Measurements from ENCODE around the gene INPP4B. TPM values are rescaled to one million over a fixed set of nuclear protein-coding genes. Genes with fewer than 3 reads are reported as not detected.

Gene INPP4B
- total RNA-seq, 1 experiment from 2014 or later: 14.3 TPM

- no peaks in the 10 kb centered on the region for H3K27me3 ChIP-seq (ENCODE audit: insufficient read depth, low read length)
- DNase-seq (ENCODE audit: low read depth, low spot score): no peak
- CTCF ChIA-PET: no interaction called here
Observed at GRCh38 chr4:142405695-142406498, 440.2 kb downstream of the INPP4B start.

More at GRCh38 chr4:142405695-142406498, 440.2 kb downstream of the INPP4B start:
- Histone ChIP-seq H3K27ac (ENCODE audit: low read depth, low read length) (peak overlapping the region; percentile 88), H3K9me2 (ENCODE audit: insufficient read depth) (no peaks in the 10 kb centered on the region), H3K36me3 (ENCODE audit: control insufficient read depth in 1 of 2, insufficient read depth in 2 of 2, low read length in 2 of 2) (no peaks in the 10 kb centered on the region), H3K9me3 (ENCODE audit: control insufficient read depth in 1 of 2, insufficient read depth in 1 of 2, low read depth in 1 of 2, low read length in 2 of 2) (no peaks in the 10 kb centered on the region), H3K4me1 (ENCODE audit: control insufficient read depth in 1 of 2, insufficient read depth in 2 of 2, low read length in 2 of 2) (peaks cover 66 to 75% of the 10 kb centered on the region in 2 experiments), H3K4me3 (replicated peaks in 1 of 2; ENCODE audit: low read depth in 1 of 2, low read length in 2 of 2) (peak overlapping the region; percentile 61 to 63), H3K79me2 (ENCODE audit: insufficient read depth, low read length) (peaks cover 4% of the 10 kb centered on the region; the same call in 1 of the 2 replicates), H2AFZ (ENCODE audit: low read depth, low read length, poor library complexity, severe bottlenecking) (peak overlapping the region; percentile 59), H3K9ac (ENCODE audit: low read length) (peak overlapping the region; percentile 71), H4K20me1 (ENCODE audit: insufficient read depth) (no peaks in the 10 kb centered on the region), H3K4me2 (ENCODE audit: low read length) (peak overlapping the region; percentile 90)
- ChIA-PET RAD21 (ENCODE audit: low non-redundant PET in 1 of 2, low total read pairs in 2 of 2, uncharacterized antibody in 2 of 2, unreplicated experiment in 2 of 2) (no interaction called here), POLR2A (interaction anchor here (1.0 to 1.3 kb wide), 3 partner anchors 9 to 316 kb away, joined by 3 to 4 read pairs (median 3); no protein-coding TSS in a partner anchor)
- intact Hi-C loops (cut with micrococcal nuclease): loop anchor here (2.0 kb wide), 1 partner anchor 53 kb away; no protein-coding TSS in a partner anchor
- ATAC-seq: peak; percentile 55
- BruUV-seq (replicated peaks): no TSS peak
- TF ChIP-seq ATF3 (IDR thresholded peaks at IDR 0.05) (no peak), ZNF274 (IDR thresholded peaks at IDR 0.05; ENCODE audit: low read depth, low read length) (no peak), POLR2A (IDR thresholded peaks at IDR 0.05; ENCODE audit: borderline replicate concordance, extremely low read depth, insufficient read depth, insufficient read length) (no peak), YY1 (IDR thresholded peaks at IDR 0.05; ENCODE audit: extremely low read depth, insufficient replicate concordance, low read depth, low read length) (no peak), FOSL1 (IDR thresholded peaks at IDR 0.05; ENCODE audit: low read depth) (0 out of 2 replicates have a peak, but pooled peaks have one; percentile 3), ZBTB33 (IDR thresholded peaks at IDR 0.05; ENCODE audit: extremely low read depth, insufficient replicate concordance, low read length) (no peak), TCF7L2 (IDR thresholded peaks at IDR 0.05; ENCODE audit: borderline replicate concordance, extremely low read depth, insufficient read depth, insufficient read length) (no peak), JUND (IDR thresholded peaks at IDR 0.05) (no peak; the same call in 1 of the 2 replicates), MAX (IDR thresholded peaks at IDR 0.05) (no peak), RAD21 (IDR thresholded peaks at IDR 0.05; ENCODE audit: low read depth) (no peak), SP1 (IDR thresholded peaks at IDR 0.05; ENCODE audit: low read depth) (peak; percentile 1), CTCF (IDR thresholded peaks at IDR 0.05 in 2 of 3, conservative IDR thresholded peaks at IDR 0.05 in 1 of 3; ENCODE audit: borderline replicate concordance in 1 of 3, insufficient read depth in 1 of 3, low read depth in 2 of 3, low read length in 2 of 3) (no peak), EGR1 (IDR thresholded peaks at IDR 0.05; ENCODE audit: low read depth) (no peak), SRF (IDR thresholded peaks at IDR 0.05; ENCODE audit: low read depth) (no peak), ELF1 (IDR thresholded peaks at IDR 0.05; ENCODE audit: borderline replicate concordance, low read depth) (no peak), EZH2 (IDR thresholded peaks at IDR 0.05) (no peak)
